ENCODE data around the gene TFF3. TPM values are rescaled to one million over a fixed set of nuclear protein-coding genes. Genes with fewer than 3 reads are reported as not detected.

The TFF3 gene
- total and polyA plus RNA-seq, 2 experiments from 2014 or later, result 0.38 TPM; not detected in 1

DNA sequence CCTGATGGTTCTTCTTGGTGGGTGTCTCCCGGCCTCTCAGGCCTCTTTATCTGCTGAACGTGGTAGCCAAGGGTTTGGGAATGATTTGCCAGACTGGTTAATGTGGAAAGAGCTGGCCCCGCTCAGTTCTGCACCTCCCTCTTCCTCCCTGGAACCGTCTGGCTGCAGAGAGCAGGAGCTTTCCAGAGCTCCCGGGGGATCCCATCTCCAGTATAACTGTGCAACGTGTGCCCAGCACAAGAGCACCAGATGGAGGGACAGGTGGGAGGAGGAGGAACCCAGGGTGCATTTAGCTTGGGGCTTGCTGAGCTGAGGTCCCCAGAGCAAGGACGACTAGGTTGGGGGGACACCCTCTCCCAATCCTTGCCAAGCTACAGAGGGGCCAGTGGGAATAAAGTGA is 46.1 kb upstream of the TFF3 start:
- Histone ChIP-seq H3K4me1 (ENCODE audit: low read depth) (no peaks in the 10 kb centered on the region), H3K4me3 (no peak overlapping the region), H3K27me3 (no peaks in the 10 kb centered on the region), H3K36me3 (no peaks in the 10 kb centered on the region), H3K27ac (no peak overlapping the region), H3K9me3 (ENCODE audit: low read depth) (no peaks in the 10 kb centered on the region)
- DNase-seq (ENCODE audit: low read depth in 1 of 2, low spot score in 1 of 2), result no peak
- TF ChIP-seq, protein P1, sequence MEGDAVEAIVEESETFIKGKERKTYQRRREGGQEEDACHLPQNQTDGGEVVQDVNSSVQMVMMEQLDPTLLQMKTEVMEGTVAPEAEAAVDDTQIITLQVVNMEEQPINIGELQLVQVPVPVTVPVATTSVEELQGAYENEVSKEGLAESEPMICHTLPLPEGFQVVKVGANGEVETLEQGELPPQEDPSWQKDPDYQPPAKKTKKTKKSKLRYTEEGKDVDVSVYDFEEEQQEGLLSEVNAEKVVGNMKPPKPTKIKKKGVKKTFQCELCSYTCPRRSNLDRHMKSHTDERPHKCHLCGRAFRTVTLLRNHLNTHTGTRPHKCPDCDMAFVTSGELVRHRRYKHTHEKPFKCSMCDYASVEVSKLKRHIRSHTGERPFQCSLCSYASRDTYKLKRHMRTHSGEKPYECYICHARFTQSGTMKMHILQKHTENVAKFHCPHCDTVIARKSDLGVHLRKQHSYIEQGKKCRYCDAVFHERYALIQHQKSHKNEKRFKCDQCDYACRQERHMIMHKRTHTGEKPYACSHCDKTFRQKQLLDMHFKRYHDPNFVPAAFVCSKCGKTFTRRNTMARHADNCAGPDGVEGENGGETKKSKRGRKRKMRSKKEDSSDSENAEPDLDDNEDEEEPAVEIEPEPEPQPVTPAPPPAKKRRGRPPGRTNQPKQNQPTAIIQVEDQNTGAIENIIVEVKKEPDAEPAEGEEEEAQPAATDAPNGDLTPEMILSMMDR (IDR thresholded peaks at IDR 0.05; ENCODE audit: low read depth, low read length), result no peak

DNA sequence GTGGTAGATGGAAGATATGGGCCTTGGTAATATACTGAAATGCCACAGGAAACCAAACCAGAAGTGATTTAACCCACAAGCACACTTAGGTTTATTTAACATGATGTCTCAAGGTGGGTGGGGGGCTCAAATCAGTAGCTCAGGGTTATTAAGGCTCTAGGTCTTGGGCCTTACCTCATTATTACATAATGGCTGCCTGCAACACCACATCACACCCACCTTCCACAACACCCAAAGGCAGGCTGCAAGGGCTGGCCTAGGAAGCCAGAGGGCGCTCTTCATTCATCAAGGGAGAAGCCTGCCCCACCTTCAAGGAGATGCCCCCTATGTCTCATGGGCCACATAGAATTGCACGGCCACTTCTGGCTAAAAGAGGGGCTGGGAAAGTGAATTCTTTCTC is 45.1 kb upstream of the TFF3 start:
- Histone ChIP-seq H3K4me1 (ENCODE audit: low read depth) (no peaks in the 10 kb centered on the region), H3K27ac (no peak overlapping the region), H3K27me3 (no peaks in the 10 kb centered on the region), H3K36me3 (no peaks in the 10 kb centered on the region), H3K9me3 (ENCODE audit: low read depth) (no peaks in the 10 kb centered on the region), H3K4me3 (no peak overlapping the region)
- TF ChIP-seq, protein P1 (IDR thresholded peaks at IDR 0.05; ENCODE audit: low read depth, low read length), result no peak
- DNase-seq (ENCODE audit: low read depth in 1 of 2, low spot score in 1 of 2), result no peak

DNA sequence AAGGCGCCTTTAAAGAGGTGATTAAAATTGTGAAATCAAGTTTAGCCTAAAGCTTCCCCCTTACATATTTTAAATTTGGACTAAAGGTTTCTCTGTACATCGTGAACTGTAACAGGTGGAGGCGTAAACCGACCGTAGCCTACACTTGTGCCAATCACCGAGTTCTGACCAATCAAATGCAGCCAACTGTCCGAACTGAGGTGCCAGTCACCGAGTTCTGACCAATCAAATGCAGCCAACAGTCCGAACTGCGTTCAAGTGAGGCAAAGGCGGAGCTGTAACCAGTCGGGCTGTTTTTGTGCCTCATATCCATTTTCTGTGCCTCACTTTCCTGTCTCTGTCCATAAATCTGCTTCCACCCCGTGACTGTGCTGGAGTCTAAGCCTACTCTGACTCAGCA is 43.7 kb upstream of the TFF3 start:
- TF ChIP-seq, protein P1 (IDR thresholded peaks at IDR 0.05; ENCODE audit: low read depth, low read length), result no peak
- Histone ChIP-seq H3K4me1 (ENCODE audit: low read depth) (no peaks in the 10 kb centered on the region), H3K27me3 (no peaks in the 10 kb centered on the region), H3K36me3 (no peaks in the 10 kb centered on the region), H3K27ac (no peak overlapping the region), H3K9me3 (ENCODE audit: low read depth) (no peaks in the 10 kb centered on the region), H3K4me3 (no peak overlapping the region)
- no peak for DNase-seq (ENCODE audit: low read depth in 1 of 2, low spot score in 1 of 2)

DNA sequence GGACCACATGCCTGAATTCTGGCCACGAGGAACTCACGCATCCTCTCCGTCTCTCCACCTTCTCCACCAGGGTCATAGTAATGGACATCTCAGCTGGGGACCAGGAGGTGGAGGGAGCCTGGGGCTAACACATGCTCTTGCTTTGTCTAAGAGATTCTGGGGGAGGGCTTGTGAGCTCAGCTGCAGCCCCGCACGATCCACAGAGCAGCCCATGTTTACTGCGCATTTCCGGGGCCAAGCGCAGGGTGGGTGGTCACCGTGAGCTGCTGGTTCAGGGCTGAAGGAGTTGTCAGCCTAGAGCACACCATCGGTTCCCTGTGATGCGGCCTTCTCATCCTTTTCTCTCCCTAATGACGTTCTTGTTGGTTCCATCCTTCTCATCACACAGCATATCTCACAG is 43.1 kb upstream of the TFF3 start:
- no peak overlapping the region for H3K4me3 ChIP-seq
- H3K4me1 ChIP-seq (ENCODE audit: low read depth), result no peaks in the 10 kb centered on the region
- H3K27ac ChIP-seq, result no peak overlapping the region
- TF ChIP-seq, protein P1 (IDR thresholded peaks at IDR 0.05; ENCODE audit: low read depth, low read length), result no peak
- H3K27me3 ChIP-seq, result no peaks in the 10 kb centered on the region
- no peaks in the 10 kb centered on the region for H3K9me3 ChIP-seq (ENCODE audit: low read depth)
- no peaks in the 10 kb centered on the region for H3K36me3 ChIP-seq
- no peak for DNase-seq (ENCODE audit: low read depth in 1 of 2, low spot score in 1 of 2)

DNA sequence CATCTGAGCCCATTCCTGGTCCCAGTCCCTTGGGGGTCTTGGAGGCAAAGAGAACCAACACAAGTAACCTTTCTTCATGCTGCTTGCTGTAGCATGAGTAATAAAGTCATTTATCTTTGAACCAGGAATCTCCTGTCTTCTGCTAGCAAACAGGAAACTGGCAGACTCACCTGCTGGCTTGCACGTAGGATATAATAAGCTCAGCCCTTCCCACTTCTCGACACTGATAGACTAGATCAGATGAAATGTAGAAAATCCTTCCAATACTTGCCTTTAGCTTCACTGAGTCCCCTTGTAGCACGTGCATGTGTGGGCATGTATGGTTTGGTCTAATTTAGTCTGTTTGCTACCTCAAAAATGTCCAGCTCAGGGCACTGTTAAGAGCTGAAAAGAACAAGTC is 42.1 kb upstream of the TFF3 start:
- TF ChIP-seq, protein P1 (IDR thresholded peaks at IDR 0.05; ENCODE audit: low read depth, low read length), result no peak
- Histone ChIP-seq H3K36me3 (no peaks in the 10 kb centered on the region), H3K27me3 (no peaks in the 10 kb centered on the region), H3K9me3 (ENCODE audit: low read depth) (no peaks in the 10 kb centered on the region), H3K4me1 (ENCODE audit: low read depth) (no peaks in the 10 kb centered on the region), H3K27ac (no peak overlapping the region), H3K4me3 (no peak overlapping the region)
- DNase-seq (ENCODE audit: low read depth in 1 of 2, low spot score in 1 of 2), result no peak

DNA sequence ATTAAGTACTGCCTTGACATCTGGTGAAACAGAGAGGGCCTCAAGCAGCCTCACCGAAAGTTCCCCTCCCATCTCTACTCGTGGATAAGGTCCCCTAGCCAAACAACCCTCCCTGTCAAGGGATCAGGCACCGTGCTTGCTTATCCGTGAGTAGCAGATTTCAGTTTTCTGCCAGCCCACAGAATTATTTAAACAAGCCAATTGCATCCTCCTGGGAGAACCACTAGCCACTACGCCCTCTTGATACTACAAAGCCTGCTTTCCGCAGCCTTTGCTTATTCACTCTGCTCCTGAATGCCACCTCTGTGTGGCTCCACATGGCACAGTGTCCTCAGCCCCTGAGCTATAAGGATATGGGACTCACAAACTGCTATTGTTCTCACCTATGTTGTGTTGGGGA is 41.4 kb upstream of the TFF3 start:
- H3K4me3 ChIP-seq, result no peak overlapping the region
- no peaks in the 10 kb centered on the region for H3K27me3 ChIP-seq
- DNase-seq (ENCODE audit: low read depth in 1 of 2, low spot score in 1 of 2), result no peak
- H3K9me3 ChIP-seq (ENCODE audit: low read depth), result no peaks in the 10 kb centered on the region
- H3K27ac ChIP-seq, result no peak overlapping the region
- TF ChIP-seq, protein P1 (IDR thresholded peaks at IDR 0.05; ENCODE audit: low read depth, low read length), result no peak
- no peaks in the 10 kb centered on the region for H3K36me3 ChIP-seq
- no peaks in the 10 kb centered on the region for H3K4me1 ChIP-seq (ENCODE audit: low read depth)

Data from cardiac muscle cell (in vitro differentiated cells and primary cell).